Activated CD8-positive, alpha-beta memory T cell treated with anti-CD3 and anti-CD28 coated beads for 36 hours (primary cell): ENCODE results near the gene OGDHL. TPM values are rescaled to one million over a fixed set of nuclear protein-coding genes. Genes with fewer than 3 reads are reported as not detected.

ENCODE experiments used
- CTCF ChIA-PET: fragments of 350-600 bp; sonication (Branson Sonifier 250); formaldehyde crosslinking; loops from one replicate; lab custom pipeline; 2021; ENCODE audit warnings: antibody characterized with exemption; lab: Charles Lee
- POLR2A ChIA-PET: fragments of 350-600 bp; sonication (Branson Sonifier 250); formaldehyde crosslinking; loops from one replicate; lab custom pipeline; 2021; ENCODE audit warnings: antibody characterized with exemption; lab: Charles Lee
- total RNA-seq, 2 experiments: library from RNA; stranded (reverse); gene quantifications; one replicate each; pipeline ENCODE4 v1.2.3, GENCODE V29; 2021

OGDHL gene
- total RNA-seq, 2 experiments from 2014 or later, result 0.46 to 0.89 TPM

DNA sequence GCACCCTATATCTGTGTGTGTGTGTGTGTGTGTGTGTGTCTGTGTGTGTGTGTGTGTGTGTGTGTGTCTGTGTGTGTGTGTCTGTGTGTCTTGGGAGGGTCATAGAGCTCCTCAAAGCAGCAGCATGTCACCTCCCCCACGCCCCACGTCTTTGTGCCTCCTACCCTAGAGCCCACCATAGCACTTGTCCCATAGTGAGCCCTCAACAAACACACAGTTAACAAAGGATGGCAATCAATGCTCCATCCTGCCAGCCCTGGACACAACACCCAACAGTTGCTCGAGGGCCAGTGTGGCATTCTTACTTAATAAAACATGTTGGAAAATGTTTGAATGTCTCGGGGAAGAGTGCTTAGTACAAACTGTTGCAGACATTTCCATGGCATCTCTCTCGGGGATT is 52.2 kb downstream of the OGDHL start:
- ChIA-PET CTCF (no interaction called here), POLR2A (no interaction called here)

DNA sequence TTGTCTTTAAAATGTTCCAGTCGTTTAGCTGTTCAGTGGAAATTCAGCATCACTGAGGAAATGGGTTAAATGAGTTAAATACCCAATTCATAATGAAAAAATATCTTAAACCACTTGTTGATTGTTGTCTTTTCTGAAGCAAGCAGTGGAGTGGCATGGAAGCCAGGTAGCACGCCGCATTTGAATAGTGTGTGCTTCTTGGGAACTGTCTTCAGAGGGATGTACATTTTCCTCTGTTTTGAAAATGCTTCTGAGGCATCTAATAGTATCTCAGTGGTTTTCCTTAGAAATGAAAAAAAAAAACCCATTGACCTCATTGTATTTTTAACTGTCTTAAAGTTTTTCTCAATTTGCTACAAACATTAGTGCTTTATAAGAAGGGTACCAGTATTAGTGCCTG is 54.5 kb downstream of the OGDHL start:
- ChIA-PET CTCF (no interaction called here), POLR2A (no interaction called here)

DNA sequence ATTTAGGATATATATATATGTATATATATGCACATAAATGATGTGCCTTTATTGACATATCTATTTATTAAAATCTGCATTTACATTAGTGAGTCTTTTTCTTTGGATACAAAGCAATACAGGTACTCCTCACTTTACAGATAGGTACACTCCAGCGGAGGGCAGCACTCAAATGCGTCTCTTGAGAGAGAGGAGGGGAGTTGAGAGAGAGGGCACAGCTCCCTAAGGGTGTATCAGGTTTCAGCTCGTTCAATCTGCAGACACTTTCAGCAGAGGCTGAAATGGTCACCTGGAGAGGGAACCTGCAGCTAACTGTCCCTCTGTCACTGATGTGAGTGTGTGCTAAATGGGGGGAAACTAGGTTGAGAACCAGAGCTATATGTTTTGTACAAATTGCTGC is 61.1 kb downstream of the OGDHL start:
- CTCF ChIA-PET, result no interaction called here
- POLR2A ChIA-PET, result no interaction called here

DNA sequence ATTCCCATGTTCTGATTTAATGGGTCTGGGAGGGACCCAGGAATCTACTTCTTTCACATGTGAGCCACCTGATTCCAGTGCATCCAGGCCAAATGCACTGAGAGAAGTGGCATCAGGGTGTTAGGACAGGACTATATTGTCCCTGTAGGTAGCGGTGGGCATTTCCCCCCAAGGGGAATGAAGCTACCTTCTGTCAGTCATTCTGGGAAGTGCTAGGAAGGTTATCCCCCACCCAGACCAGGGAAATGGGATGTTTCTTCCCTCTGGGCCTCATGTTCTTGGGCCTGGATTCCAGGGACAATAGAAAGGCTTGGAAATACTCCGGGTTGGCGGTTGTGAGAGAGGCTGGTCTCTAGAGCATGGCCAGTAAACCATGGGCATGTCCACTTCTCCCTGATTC is 61.9 kb downstream of the OGDHL start:
- CTCF ChIA-PET, result no interaction called here

DNA sequence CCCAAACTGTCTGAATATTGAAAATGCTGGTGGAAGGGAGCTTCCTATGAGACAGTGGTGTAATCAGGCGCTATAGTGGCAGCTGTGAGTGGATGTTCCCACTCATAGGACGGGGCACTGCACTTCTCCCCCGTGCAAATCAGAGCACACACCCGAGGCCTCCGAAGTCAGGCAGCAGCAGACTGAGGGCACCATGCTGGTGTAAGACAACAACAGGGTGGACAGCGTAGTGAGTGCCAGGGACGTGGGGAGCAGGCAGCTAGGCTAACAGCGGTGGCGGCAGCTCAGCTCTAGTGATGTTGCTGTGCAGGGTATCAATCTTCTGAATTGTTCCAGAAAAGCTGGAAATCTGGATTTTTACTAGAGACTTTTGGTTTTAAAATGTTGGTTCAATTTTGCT is 63.4 kb downstream of the OGDHL start:
- POLR2A ChIA-PET, result no interaction called here
- CTCF ChIA-PET, result no interaction called here

More for the DNA sequence above, 61.9 kb downstream of the OGDHL start:
- POLR2A ChIA-PET, result no interaction called here

DNA sequence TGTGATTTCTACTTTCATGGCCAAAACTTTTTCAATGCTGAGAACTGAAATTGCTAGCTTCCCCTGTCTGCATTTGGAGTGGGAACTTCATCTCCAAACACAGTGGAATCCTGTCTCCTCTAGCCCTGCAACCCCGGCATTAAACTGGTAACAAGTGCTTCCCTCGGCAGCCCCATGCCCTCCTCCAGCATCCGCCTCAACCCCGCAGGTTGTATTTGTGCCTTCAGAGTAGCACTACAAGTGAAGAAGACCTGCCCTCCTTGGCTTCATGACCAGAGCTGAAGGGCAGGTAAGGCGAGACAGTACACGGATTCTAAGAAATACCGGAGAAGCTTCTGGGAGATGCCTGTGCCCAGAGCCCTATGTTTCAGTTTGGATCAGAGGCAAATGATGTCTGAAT is 65.8 kb downstream of the OGDHL start:
- CTCF ChIA-PET, result no interaction called here
- POLR2A ChIA-PET, result no interaction called here

DNA sequence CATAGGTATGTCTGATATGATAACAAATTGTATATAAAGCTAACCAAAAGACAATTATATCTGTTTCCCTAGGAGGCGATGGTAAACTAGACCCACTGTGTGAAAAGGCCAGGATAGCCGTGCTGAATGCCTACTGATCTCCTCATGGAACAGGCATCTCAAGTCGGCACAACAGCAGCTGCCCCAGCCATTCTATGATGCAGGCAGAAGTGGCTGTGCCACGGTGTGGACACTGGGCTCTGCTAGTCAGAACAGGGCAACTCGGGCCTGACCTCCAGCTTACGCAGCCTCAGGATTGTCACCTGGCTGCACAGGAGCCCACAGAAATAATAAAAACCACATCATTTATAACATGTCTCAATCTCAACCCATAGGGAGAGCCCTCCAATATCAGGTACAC is 67.7 kb downstream of the OGDHL start:
- CTCF ChIA-PET, result no interaction called here

DNA sequence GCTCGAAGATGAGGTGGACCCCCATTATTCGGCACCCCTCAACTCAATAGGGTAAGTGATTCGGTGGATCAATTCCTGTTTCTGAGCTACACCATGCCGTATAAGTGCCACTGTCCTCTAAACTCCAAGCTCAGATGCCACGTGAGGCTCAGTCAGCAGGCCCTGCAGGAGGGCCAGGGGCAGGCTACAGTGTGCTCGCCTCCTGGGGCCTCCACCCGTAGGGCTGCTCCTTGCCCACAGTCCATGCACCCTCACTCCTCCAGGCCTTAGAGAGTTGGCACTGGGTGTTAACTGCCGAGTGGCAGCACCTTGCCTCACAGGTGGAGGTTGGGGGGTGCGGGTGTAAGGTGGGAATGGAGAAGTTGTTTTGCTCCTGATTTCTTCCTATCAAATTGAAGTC is 70.5 kb downstream of the OGDHL start:
- CTCF ChIA-PET, result no interaction called here
- POLR2A ChIA-PET, result no interaction called here

More for the DNA sequence above, 67.7 kb downstream of the OGDHL start:
- POLR2A ChIA-PET, result no interaction called here

DNA sequence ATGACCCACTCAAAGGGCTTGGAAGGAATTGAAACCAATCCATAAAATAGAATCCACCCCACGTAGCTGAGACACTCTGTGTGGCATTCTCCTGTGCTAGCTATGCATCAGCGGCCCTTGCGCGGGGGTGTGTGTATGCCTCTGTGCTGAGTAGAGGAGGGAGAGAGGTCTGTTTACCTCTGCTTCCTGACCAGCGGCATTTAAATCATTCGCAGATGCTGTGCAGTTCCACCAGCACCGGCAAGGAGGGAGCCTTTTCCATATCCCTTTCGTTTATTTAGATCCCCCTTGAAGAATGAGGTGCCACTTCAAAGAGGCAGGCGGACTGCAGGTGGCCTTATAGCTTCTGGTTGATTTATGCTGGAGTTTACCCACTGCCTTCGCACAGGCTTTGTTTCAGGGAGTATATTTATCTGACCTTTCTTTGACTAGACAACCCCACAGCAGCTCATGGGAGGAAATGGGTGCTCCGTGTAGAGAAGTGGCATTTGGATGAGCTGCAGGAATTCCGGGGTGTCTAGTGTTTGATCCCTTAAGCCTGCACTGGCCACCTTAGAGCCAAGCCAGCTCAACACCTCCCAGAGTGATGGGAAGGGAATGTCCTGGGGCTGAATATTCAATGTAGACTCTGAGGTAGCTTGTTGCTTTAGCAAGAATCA is 71.3 kb downstream of the OGDHL start:
- ChIA-PET CTCF (no interaction called here), POLR2A (no interaction called here)

DNA sequence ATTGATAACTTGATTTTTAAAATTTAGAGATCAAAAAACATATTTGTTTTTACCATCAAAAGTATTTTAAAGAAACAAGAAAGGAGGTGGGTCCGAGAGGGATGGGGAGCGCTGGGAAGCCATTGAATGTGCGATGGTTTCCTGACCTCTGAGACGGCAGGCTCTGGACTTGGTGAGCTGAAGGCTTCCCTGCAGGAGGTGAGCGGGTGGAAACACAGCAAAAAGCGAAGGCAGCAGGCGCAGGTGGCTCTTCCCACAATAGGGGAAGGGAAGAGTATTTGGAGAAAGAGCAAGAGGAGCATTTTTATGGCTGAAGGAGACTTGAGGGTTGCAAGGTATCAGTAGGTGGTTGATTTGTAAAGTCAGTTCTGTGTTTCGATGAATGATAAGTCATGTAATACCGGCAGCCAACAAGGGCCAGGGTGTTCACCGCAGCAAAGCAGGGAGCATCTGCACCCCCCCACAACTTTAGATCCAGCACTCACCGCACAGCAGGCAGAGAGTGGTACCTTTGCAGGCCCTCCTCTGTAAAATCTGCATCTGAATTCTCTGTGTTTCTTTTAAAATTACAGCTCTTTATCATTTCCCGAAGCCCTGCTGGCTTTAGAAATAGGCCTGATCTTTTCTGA is 72.1 kb downstream of the OGDHL start:
- POLR2A ChIA-PET, result no interaction called here
- CTCF ChIA-PET, result no interaction called here

DNA sequence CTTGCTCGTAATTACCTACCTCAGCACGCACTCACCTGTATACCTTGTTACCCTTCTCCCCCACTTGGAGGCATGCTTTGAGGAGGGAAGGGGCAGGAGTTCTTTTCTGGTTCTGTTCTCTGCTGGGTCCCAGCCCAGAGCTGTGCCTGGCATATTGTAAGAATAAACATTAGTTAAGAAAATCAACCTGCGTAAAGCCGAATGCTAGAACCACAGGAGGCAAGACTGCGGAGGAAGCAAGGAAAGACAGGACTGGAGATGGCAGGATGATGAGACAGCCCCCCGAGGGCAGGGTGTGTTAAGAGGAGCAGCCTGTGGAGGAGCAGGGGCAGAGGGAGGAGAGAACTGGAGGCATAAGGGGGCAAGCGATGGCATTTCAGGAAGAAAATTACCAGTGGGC is 73.2 kb downstream of the OGDHL start:
- POLR2A ChIA-PET, result no interaction called here
- CTCF ChIA-PET, result no interaction called here

DNA sequence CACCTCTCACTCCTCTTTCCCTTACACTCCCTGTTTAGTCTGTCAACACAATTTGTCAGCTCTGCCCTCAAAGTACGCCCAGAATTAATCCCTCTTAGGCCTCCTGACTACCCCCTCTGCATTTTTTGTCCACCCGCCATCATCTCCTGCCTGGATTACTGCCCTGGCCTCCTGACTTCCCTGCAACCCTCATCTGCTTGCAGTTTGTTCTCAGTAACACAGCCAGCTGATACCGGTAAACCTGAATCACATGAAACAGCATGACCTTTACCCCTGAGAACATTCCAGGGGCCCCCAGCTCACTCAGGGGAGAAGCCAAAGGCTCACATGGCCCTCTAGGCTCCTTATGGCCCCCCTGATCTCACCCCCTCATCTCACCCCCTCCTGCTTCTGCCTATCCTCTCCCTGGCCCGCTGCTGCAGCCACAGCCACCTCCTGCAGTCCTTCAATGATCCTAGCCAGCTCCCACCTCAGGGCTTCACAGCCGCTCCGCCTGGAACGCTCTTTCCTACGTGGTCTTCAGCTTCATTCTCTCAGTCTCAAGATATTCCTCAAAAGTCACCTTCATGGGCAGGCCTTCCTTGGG is 73.8 kb downstream of the OGDHL start:
- POLR2A ChIA-PET, result no interaction called here
- CTCF ChIA-PET, result no interaction called here

DNA sequence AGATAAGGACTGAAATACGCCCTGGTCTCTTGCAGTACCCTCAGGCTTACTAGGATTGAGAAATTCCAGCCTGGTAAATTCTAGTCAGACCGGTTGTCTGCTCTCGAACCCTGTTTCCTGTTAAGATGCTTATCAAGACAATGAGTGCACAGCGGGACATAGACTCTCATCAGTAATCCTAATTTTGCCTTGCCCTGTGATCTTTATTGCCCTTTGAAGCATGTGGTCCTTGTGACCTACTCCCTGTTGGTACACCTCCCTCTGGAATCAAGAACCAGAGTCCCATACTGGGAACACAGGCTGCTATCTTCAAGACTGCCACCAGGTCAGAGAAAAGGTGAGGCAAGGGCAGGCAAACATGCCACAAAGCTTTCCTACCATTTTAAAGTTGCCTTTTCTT is 75.5 kb downstream of the OGDHL start:
- ChIA-PET CTCF (no interaction called here), POLR2A (no interaction called here)

Other genes starting within 250 kb of the OGDHL start
- 10 to 100 TPM; 14.9 to 19.2 TPM for gene ERCC6, start 223.2 kb downstream of the OGDHL start, total RNA-seq
- not detected for gene SLC18A3, start 152.0 kb downstream of the OGDHL start, total RNA-seq
- gene CHAT, start 148.3 kb downstream of the OGDHL start, total RNA-seq, result not detected
- not detected for gene C10orf53, start 82.7 kb downstream of the OGDHL start, total RNA-seq
- gene PARG, start 179.7 kb upstream of the OGDHL start, total RNA-seq, result 10 to 100 TPM; 33.1 to 36.5 TPM
- 10 to 100 TPM; 20.0 to 20.7 TPM for gene TIMM23B, start 179.7 kb upstream of the OGDHL start, total RNA-seq
- 10 to 100 TPM; 15.1 to 15.3 TPM for gene AGAP6, start 226.1 kb upstream of the OGDHL start, total RNA-seq